ENCODE data around the gene ETV3.
A peak's percentile ranks its signal among the peaks of the same experiment; 100 is the strongest.
"Not testable (repeated sequence)": the region's sequence is repeated elsewhere in the genome, so short reads cannot be mapped to it uniquely, and the experiment has no call there.

ETV3 gene

GRCh38 chr1:157173900-157174410 lies 35.8 kb upstream of the ETV3 start:
- Histone ChIP-seq H3K4me2 (ENCODE audit: insufficient read depth, low read length) (no peak overlapping the region), H3K27ac (ENCODE audit: low read length) (no peak overlapping the region), H4K20me1 (ENCODE audit: insufficient read depth, low read length) (no peaks in the 10 kb centered on the region), H3K4me3 (ENCODE audit: low read depth in 1 of 2, low read length in 2 of 2) (no peak overlapping the region), H3K27me3 (ENCODE audit: insufficient read depth, low read length, poor library complexity) (peaks cover 12% of the 10 kb centered on the region), H3K9me3 (ENCODE audit: insufficient read depth, low read length, severe bottlenecking) (no peaks in the 10 kb centered on the region), H3K4me1 (ENCODE audit: insufficient read depth, low read length) (no peaks in the 10 kb centered on the region), H3K36me3 (ENCODE audit: insufficient read depth, low read length) (no peaks in the 10 kb centered on the region), H2AFZ (ENCODE audit: low read depth, low read length) (no peak overlapping the region), H3K79me2 (ENCODE audit: insufficient read depth, low read length) (no peaks in the 10 kb centered on the region), H3K9ac (ENCODE audit: low read depth, low read length) (no peak overlapping the region)
- 0 out of 3 replicates have a peak, but pooled peaks have one; percentile 32 for ATAC-seq (ENCODE audit: insufficient read depth, low read depth)
- TF ChIP-seq EZH2 (IDR thresholded peaks at IDR 0.05; ENCODE audit: borderline replicate concordance, low read depth, low read length, severe bottlenecking), result no peak
- no peak for TF ChIP-seq CTCF (IDR thresholded peaks at IDR 0.05; ENCODE audit: borderline replicate concordance, extremely low read depth, low read length, poor library complexity, severe bottlenecking)
- DNase-seq, result peak; percentile 17

GRCh38 chr1:157173241-157173640 lies 35.0 kb upstream of the ETV3 start:
- not testable (repeated sequence) for H3K27me3 ChIP-seq (ENCODE audit: insufficient read depth, low read length, poor library complexity); H4K20me1 ChIP-seq (ENCODE audit: insufficient read depth, low read length); H3K79me2 ChIP-seq (ENCODE audit: insufficient read depth, low read length); H3K9me3 ChIP-seq (ENCODE audit: insufficient read depth, low read length, severe bottlenecking); H3K4me3 ChIP-seq (ENCODE audit: low read depth in 1 of 2, low read length in 2 of 2); H3K4me1 ChIP-seq (ENCODE audit: insufficient read depth, low read length); DNase-seq; H3K4me2 ChIP-seq (ENCODE audit: insufficient read depth, low read length); H3K9ac ChIP-seq (ENCODE audit: low read depth, low read length); H2AFZ ChIP-seq (ENCODE audit: low read depth, low read length); H3K36me3 ChIP-seq (ENCODE audit: insufficient read depth, low read length); H3K27ac ChIP-seq (ENCODE audit: low read length)
- ATAC-seq (ENCODE audit: insufficient read depth, low read depth), result peak; percentile 41; the same call in 1 of the 3 replicates

- H3K4me3 ChIP-seq (ENCODE audit: low read depth in 1 of 2, low read length in 2 of 2); H3K36me3 ChIP-seq (ENCODE audit: insufficient read depth, low read length); H3K79me2 ChIP-seq (ENCODE audit: insufficient read depth, low read length); ATAC-seq (ENCODE audit: insufficient read depth, low read depth); H4K20me1 ChIP-seq (ENCODE audit: insufficient read depth, low read length); H3K9ac ChIP-seq (ENCODE audit: low read depth, low read length); DNase-seq; H3K27me3 ChIP-seq (ENCODE audit: insufficient read depth, low read length, poor library complexity); H2AFZ ChIP-seq (ENCODE audit: low read depth, low read length); H3K4me1 ChIP-seq (ENCODE audit: insufficient read depth, low read length); H3K9me3 ChIP-seq (ENCODE audit: insufficient read depth, low read length, severe bottlenecking); H3K27ac ChIP-seq (ENCODE audit: low read length); H3K4me2 ChIP-seq (ENCODE audit: insufficient read depth, low read length): not testable (repeated sequence)
These were observed 34.4 kb upstream of the ETV3 start for GRCh38 chr1:157172591-157172990.

GRCh38 chr1:157171903-157172503 lies 33.8 kb upstream of the ETV3 start:
- H3K9me3 ChIP-seq (ENCODE audit: insufficient read depth, low read length, severe bottlenecking); H3K4me1 ChIP-seq (ENCODE audit: insufficient read depth, low read length); H3K27ac ChIP-seq (ENCODE audit: low read length); H3K4me3 ChIP-seq (ENCODE audit: low read depth in 1 of 2, low read length in 2 of 2); H3K79me2 ChIP-seq (ENCODE audit: insufficient read depth, low read length); H3K9ac ChIP-seq (ENCODE audit: low read depth, low read length); DNase-seq; H3K27me3 ChIP-seq (ENCODE audit: insufficient read depth, low read length, poor library complexity); H3K36me3 ChIP-seq (ENCODE audit: insufficient read depth, low read length); H4K20me1 ChIP-seq (ENCODE audit: insufficient read depth, low read length); H2AFZ ChIP-seq (ENCODE audit: low read depth, low read length); H3K4me2 ChIP-seq (ENCODE audit: insufficient read depth, low read length): not testable (repeated sequence)
- ATAC-seq (ENCODE audit: insufficient read depth, low read depth), result peak; percentile 67
- TF ChIP-seq CTCF (IDR thresholded peaks at IDR 0.05; ENCODE audit: borderline replicate concordance, extremely low read depth, low read length, poor library complexity, severe bottlenecking), result peak; percentile 47

Measured in DND-41 (cell line).